ENCODE data around the gene CAMK1D. TPM values are rescaled to one million over a fixed set of nuclear protein-coding genes. Genes with fewer than 3 reads are reported as not detected.
A peak's percentile ranks its signal among the peaks of the same experiment; 100 is the strongest.

CAMK1D gene
- total and polyA plus RNA-seq, 4 experiments from 2014 or later: 5.2 to 22.2 (median 19.4) TPM

GRCh38 chr10:12874501-12874900 is 525.2 kb downstream of the CAMK1D start:
- Histone ChIP-seq H3K36me3 (ENCODE audit: insufficient read depth, low read length) (no peaks in the 10 kb centered on the region), H3K9me3 (ENCODE audit: control insufficient read depth in 1 of 2, low read length in 2 of 2) (no peaks in the 10 kb centered on the region), H3K4me1 (ENCODE audit: insufficient read depth, low read length) (no peaks in the 10 kb centered on the region), H3K27ac (ENCODE audit: low read depth, low read length) (no peak overlapping the region), H3K4me3 (ENCODE audit: low read length in 2 of 2) (no peak overlapping the region), H3K27me3 (ENCODE audit: insufficient read depth, low read length) (no peaks in the 10 kb centered on the region)
- Mint-ChIP-seq H3K4me1 (no peaks in the 10 kb centered on the region), H3K27me3 (peaks cover 2 to 9% of the 10 kb centered on the region in 2 donors), H3K4me3 (no peak overlapping the region), H3K27ac (peak overlapping the region in 1 of 7 donors; percentile 33), H3K9me3 (peaks cover 0 to 2% (median under 1%) of the 10 kb centered on the region in 8 donors), H3K36me3 (no peaks in the 10 kb centered on the region)
- intact Hi-C loops (cut with micrococcal nuclease): no loop called here
- POLR2A ChIA-PET (ENCODE audit: partially characterized antibody): no interaction called here
- CTCF ChIA-PET (ENCODE audit: partially characterized antibody): interaction anchor here (2.0 kb wide), 1 partner anchor 10 kb away, joined by 6 read pairs; no protein-coding TSS in a partner anchor
- DNase-seq: no peak

- no peak overlapping the region for H3K4me3 ChIP-seq (ENCODE audit: low read length in 2 of 2)
- CTCF ChIA-PET (ENCODE audit: partially characterized antibody): interaction anchor here (2.0 kb wide), 1 partner anchor 9 kb away, joined by 6 read pairs; no protein-coding TSS in a partner anchor
- Mint-ChIP-seq H3K36me3 (no peaks in the 10 kb centered on the region), H3K27ac (no peak overlapping the region), H3K27me3 (peaks cover 2 to 13% of the 10 kb centered on the region in 2 donors), H3K4me3 (no peak overlapping the region), H3K4me1 (no peaks in the 10 kb centered on the region), H3K9me3 (peaks cover 0 to 7% (median 1%) of the 10 kb centered on the region in 8 donors)
- intact Hi-C loops (cut with micrococcal nuclease): no loop called here
- no peaks in the 10 kb centered on the region for H3K27me3 ChIP-seq (ENCODE audit: insufficient read depth, low read length)
- H3K27ac ChIP-seq (ENCODE audit: low read depth, low read length): no peak overlapping the region
- POLR2A ChIA-PET (ENCODE audit: partially characterized antibody): no interaction called here
- no peaks in the 10 kb centered on the region for H3K4me1 ChIP-seq (ENCODE audit: insufficient read depth, low read length)
- no peaks in the 10 kb centered on the region for H3K36me3 ChIP-seq (ENCODE audit: insufficient read depth, low read length)
- DNase-seq: no peak
- no peaks in the 10 kb centered on the region for H3K9me3 ChIP-seq (ENCODE audit: control insufficient read depth in 1 of 2, low read length in 2 of 2)
Measured at GRCh38 chr10:12875100-12875499, 525.8 kb downstream of the CAMK1D start.

- POLR2A ChIA-PET (ENCODE audit: partially characterized antibody): no interaction called here
- Mint-ChIP-seq H3K9me3 (peaks cover 0 to 7% (median 2%) of the 10 kb centered on the region in 8 donors), H3K27ac (no peak overlapping the region), H3K27me3 (peaks cover 2 to 14% of the 10 kb centered on the region in 2 donors), H3K36me3 (no peaks in the 10 kb centered on the region), H3K4me1 (no peaks in the 10 kb centered on the region), H3K4me3 (no peak overlapping the region)
- no peaks in the 10 kb centered on the region for H3K4me1 ChIP-seq (ENCODE audit: insufficient read depth, low read length)
- H3K36me3 ChIP-seq (ENCODE audit: insufficient read depth, low read length): no peaks in the 10 kb centered on the region
- H3K27me3 ChIP-seq (ENCODE audit: insufficient read depth, low read length): no peaks in the 10 kb centered on the region
- DNase-seq: no peak
- no peak overlapping the region for H3K27ac ChIP-seq (ENCODE audit: low read depth, low read length)
- CTCF ChIA-PET (ENCODE audit: partially characterized antibody): interaction anchor here (2.0 kb wide), 1 partner anchor 8 kb away, joined by 6 read pairs; no protein-coding TSS in a partner anchor
- H3K4me3 ChIP-seq (ENCODE audit: low read length in 2 of 2): no peak overlapping the region
- intact Hi-C loops (cut with micrococcal nuclease): no loop called here
- H3K9me3 ChIP-seq (ENCODE audit: control insufficient read depth in 1 of 2, low read length in 2 of 2): no peaks in the 10 kb centered on the region
Measured at GRCh38 chr10:12876266-12876665, 526.9 kb downstream of the CAMK1D start.

- no peaks in the 10 kb centered on the region for H3K4me1 ChIP-seq (ENCODE audit: insufficient read depth, low read length)
- no peaks in the 10 kb centered on the region for H3K27me3 ChIP-seq (ENCODE audit: insufficient read depth, low read length)
- ChIA-PET CTCF (ENCODE audit: partially characterized antibody) (no interaction called here), POLR2A (ENCODE audit: partially characterized antibody) (no interaction called here)
- peaks cover 0 to 9% (median 2%) of the 10 kb centered on the region in 8 donors for H3K9me3 Mint-ChIP-seq
- H3K36me3 ChIP-seq (ENCODE audit: insufficient read depth, low read length): no peaks in the 10 kb centered on the region
- H3K27me3 Mint-ChIP-seq: peaks cover 2 to 14% of the 10 kb centered on the region in 2 donors
- H3K4me3 Mint-ChIP-seq: no peak overlapping the region
- no peaks in the 10 kb centered on the region for H3K36me3 Mint-ChIP-seq
- no peaks in the 10 kb centered on the region for H3K4me1 Mint-ChIP-seq
- no peak overlapping the region for H3K4me3 ChIP-seq (ENCODE audit: low read length in 2 of 2)
- intact Hi-C loops (cut with micrococcal nuclease): no loop called here
- H3K27ac Mint-ChIP-seq: no peak overlapping the region
- no peak for DNase-seq
- no peak overlapping the region for H3K27ac ChIP-seq (ENCODE audit: low read depth, low read length)
- no peaks in the 10 kb centered on the region for H3K9me3 ChIP-seq (ENCODE audit: control insufficient read depth in 1 of 2, low read length in 2 of 2)
Measured at GRCh38 chr10:12877150-12877549, 527.8 kb downstream of the CAMK1D start.

GRCh38 chr10:12880423-12880822 is 531.1 kb downstream of the CAMK1D start:
- POLR2A ChIA-PET (ENCODE audit: partially characterized antibody): no interaction called here
- no peaks in the 10 kb centered on the region for H3K4me1 ChIP-seq (ENCODE audit: insufficient read depth, low read length)
- CTCF ChIA-PET (ENCODE audit: partially characterized antibody): no interaction called here
- H3K9me3 Mint-ChIP-seq: peaks cover 0 to 14% (median 5%) of the 10 kb centered on the region in 8 donors
- H3K27me3 ChIP-seq (ENCODE audit: insufficient read depth, low read length): no peaks in the 10 kb centered on the region
- no peaks in the 10 kb centered on the region for H3K36me3 Mint-ChIP-seq
- DNase-seq: no peak
- H3K9me3 ChIP-seq (ENCODE audit: control insufficient read depth in 1 of 2, low read length in 2 of 2): no peaks in the 10 kb centered on the region
- no peaks in the 10 kb centered on the region for H3K4me1 Mint-ChIP-seq
- H3K4me3 Mint-ChIP-seq: no peak overlapping the region
- no peaks in the 10 kb centered on the region for H3K36me3 ChIP-seq (ENCODE audit: insufficient read depth, low read length)
- peaks cover 14 to 34% of the 10 kb centered on the region in 2 donors for H3K27me3 Mint-ChIP-seq
- H3K27ac Mint-ChIP-seq: no peak overlapping the region
- no peak overlapping the region for H3K27ac ChIP-seq (ENCODE audit: low read depth, low read length)
- H3K4me3 ChIP-seq (ENCODE audit: low read length in 2 of 2): no peak overlapping the region
- intact Hi-C loops (cut with micrococcal nuclease): no loop called here

GRCh38 chr10:12884851-12885250 is 535.5 kb downstream of the CAMK1D start:
- no peak overlapping the region for H3K4me3 Mint-ChIP-seq

More at GRCh38 chr10:12884851-12885250, 535.5 kb downstream of the CAMK1D start:
- DNase-seq: no peak
- ChIA-PET CTCF (ENCODE audit: partially characterized antibody) (interaction anchor here (1.5 kb wide), 1 partner anchor 9 kb away, joined by 6 read pairs; no protein-coding TSS in a partner anchor), POLR2A (ENCODE audit: partially characterized antibody) (no interaction called here)
- H3K4me1 ChIP-seq (ENCODE audit: insufficient read depth, low read length): no peaks in the 10 kb centered on the region
- Mint-ChIP-seq H3K9me3 (peaks cover 0 to 11% (median 3%) of the 10 kb centered on the region in 8 donors), H3K36me3 (no peaks in the 10 kb centered on the region), H3K27me3 (peaks cover 16 to 24% of the 10 kb centered on the region in 2 donors), H3K4me1 (no peaks in the 10 kb centered on the region), H3K27ac (no peak overlapping the region)
- no peaks in the 10 kb centered on the region for H3K36me3 ChIP-seq (ENCODE audit: insufficient read depth, low read length)
- intact Hi-C loops (cut with micrococcal nuclease): no loop called here
- H3K27me3 ChIP-seq (ENCODE audit: insufficient read depth, low read length): no peaks in the 10 kb centered on the region
- H3K4me3 ChIP-seq (ENCODE audit: low read length in 2 of 2): no peak overlapping the region
- H3K9me3 ChIP-seq (ENCODE audit: control insufficient read depth in 1 of 2, low read length in 2 of 2): no peaks in the 10 kb centered on the region
- H3K27ac ChIP-seq (ENCODE audit: low read depth, low read length): no peak overlapping the region
